ENCODE measurements around the gene GINS3. TPM values are rescaled to one million over a fixed set of nuclear protein-coding genes. Genes with fewer than 3 reads are reported as not detected.
A peak's percentile ranks its signal among the peaks of the same experiment; 100 is the strongest.
"Not testable (repeated sequence)": the region's sequence is repeated elsewhere in the genome, so short reads cannot be mapped to it uniquely, and the experiment has no call there.

The GINS3 gene
- total RNA-seq, 2 experiments from 2014 or later, result 28.5 to 29.3 TPM

DNA sequence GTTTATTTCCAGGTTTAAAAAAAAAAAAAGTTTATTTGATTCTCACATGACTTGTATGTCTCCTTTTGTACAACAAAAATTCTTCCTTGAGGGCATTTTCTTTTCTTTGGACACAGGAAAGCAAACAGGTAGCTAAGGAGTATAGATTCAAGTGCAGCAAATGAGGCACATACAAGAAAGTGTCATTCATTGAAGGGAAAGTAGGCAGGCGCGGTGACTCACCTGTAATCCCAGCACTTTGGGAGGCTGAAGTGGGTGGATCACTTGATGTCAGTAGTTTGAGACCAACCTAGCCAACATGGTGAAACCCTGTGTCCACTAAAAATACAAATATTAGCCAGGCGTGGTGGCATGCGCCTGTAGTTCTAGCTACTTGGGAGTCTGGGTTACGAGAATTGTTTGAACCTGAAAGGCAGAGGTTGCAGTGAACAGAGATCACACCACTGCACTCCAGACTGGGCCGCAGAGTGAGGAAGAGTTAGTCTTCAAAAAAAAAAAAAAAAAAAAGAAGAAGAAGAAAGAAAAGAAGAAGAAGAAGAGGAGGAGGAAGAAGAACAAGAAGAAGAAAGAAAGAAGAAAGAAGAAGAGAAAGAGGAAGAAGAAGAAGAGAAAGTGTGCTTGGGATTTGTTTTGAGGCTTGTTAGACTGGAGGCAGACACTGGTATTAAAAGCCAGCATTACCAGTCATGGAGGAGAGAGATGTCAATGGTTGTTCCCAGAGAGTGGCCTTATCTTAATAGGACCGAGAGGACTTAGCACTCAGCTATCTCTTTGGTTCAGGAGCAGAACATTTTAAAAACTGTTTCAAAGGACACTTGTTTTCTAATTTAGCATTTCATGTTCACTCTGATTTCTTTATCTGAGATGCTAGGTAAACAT, 19.7 kb downstream of the GINS3 start:
- Mint-ChIP-seq H3K27ac (no peak overlapping the region), H3K4me3 (no peak overlapping the region), H3K9me3 (no peaks in the 10 kb centered on the region), H3K4me1 (no peaks in the 10 kb centered on the region), H3K36me3 (no peaks in the 10 kb centered on the region), H3K27me3 (peaks cover under 1% of the 10 kb centered on the region)
- DNase-seq, result no peak

DNA sequence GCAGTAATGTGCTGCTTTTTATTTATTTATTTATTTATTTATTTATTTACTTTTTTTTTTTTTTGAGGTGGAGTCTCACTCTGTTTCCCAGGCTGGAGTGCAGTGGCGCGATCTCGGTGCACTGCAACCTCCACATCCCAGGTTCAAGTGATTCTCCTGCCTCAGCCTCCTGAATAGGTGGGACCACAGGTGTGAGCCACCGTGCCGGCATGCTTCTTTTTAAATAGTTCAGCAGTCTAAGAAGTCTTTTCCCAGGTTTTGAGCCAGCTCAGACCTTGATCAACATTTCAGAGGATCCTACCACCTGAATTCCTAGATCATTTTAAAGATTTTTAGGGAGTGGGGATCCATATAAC, 20.3 kb downstream of the GINS3 start:
- not testable (repeated sequence) for H3K4me3 Mint-ChIP-seq, H3K4me1 Mint-ChIP-seq, H3K27me3 Mint-ChIP-seq, H3K9me3 Mint-ChIP-seq, H3K27ac Mint-ChIP-seq, DNase-seq, H3K36me3 Mint-ChIP-seq

DNA sequence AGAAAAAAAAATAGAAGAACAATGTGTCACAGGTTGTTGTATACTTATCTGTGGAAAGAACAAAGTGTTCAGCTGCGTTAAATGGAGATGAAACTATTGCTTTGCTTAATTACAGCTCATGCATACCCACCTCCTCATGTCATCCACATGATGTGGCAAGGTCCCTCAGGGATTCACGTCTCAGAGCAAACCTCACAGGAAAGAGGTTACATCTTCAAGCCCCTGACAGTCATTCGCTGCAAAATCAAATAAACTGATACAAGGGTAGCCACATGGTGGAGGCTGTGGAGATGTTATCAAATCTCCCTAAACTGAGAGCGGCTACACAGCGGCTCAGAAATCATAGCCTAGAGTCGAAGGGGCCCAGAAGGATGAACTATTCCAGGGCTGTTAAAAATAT, 21.1 kb downstream of the GINS3 start:
- Mint-ChIP-seq H3K27me3 (peaks cover 8% of the 10 kb centered on the region), H3K4me3 (no peak overlapping the region), H3K27ac (no peak overlapping the region), H3K4me1 (peaks cover under 1% of the 10 kb centered on the region), H3K36me3 (no peaks in the 10 kb centered on the region), H3K9me3 (no peaks in the 10 kb centered on the region)
- no peak for DNase-seq

DNA sequence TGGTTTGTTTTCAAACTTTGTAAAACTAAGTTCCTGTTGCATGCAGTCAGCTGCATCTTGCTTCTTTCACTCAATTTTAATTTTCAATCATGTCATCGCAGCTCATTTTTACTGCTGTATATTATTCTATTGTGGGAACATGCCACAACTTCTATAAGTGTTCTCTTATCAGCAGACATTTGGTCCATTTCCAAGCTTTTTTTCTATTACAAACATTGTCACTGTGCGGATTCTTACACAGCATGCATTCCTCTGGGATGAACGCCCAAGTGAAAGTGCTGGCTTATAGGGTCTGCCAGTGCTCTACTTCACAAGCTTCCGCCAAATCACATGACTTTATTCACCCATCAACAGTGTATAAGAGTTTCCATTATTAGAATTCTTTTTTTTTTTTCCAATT, 22.7 kb downstream of the GINS3 start:
- H3K36me3 Mint-ChIP-seq, result no peaks in the 10 kb centered on the region
- DNase-seq, result no peak
- no peak overlapping the region for H3K27ac Mint-ChIP-seq
- H3K4me1 Mint-ChIP-seq, result peaks cover 3% of the 10 kb centered on the region
- H3K9me3 Mint-ChIP-seq, result no peaks in the 10 kb centered on the region
- H3K27me3 Mint-ChIP-seq, result peaks cover 12% of the 10 kb centered on the region
- H3K4me3 Mint-ChIP-seq, result no peak overlapping the region

DNA sequence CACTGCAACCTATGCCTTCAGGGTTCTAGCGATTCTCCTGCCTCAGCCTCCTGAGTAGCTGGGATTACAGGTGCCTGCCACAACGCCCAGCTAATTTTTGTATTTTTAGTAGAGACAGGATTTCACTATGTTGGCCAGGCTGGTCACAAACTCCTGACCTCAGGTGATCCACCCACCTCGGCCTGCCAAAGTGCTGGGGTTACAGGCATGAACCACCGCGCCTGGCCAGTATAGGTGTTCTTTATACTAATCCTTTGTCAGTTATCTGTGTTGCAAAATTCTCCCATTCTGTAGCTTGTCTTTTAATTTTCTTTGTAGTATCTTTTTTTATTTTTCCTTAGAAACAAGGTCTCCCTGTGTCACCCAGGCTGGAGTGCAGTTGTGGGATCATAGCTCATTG, 23.7 kb downstream of the GINS3 start:
- H3K27ac Mint-ChIP-seq, DNase-seq, H3K4me3 Mint-ChIP-seq, H3K9me3 Mint-ChIP-seq, H3K4me1 Mint-ChIP-seq, H3K36me3 Mint-ChIP-seq: not testable (repeated sequence)
- H3K27me3 Mint-ChIP-seq, result peaks cover 12% of the 10 kb centered on the region

DNA sequence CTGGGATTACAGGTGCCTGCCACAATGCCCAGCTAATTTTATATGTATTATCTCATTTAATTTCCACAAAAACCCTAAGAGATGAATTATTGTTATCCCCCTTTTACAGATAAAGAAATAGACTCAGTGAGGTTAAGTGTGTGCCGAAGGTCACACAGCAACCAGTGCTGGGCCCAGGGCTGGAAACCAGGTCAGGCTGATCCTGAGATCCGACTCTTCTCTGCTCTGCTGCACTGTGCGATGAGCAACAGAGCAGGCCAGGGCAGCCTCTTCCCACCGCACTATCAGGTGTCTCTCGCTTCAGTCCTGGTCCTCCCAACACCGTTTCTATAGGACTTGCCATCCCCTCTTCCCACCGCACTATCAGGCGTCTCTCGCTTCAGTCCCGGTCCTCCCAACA, 24.8 kb downstream of the GINS3 start:
- Mint-ChIP-seq H3K27me3 (peaks cover 12% of the 10 kb centered on the region), H3K36me3 (no peaks in the 10 kb centered on the region), H3K4me3 (no peak overlapping the region), H3K27ac (no peak overlapping the region), H3K4me1 (peaks cover 3% of the 10 kb centered on the region), H3K9me3 (no peaks in the 10 kb centered on the region)
- no peak for DNase-seq

DNA sequence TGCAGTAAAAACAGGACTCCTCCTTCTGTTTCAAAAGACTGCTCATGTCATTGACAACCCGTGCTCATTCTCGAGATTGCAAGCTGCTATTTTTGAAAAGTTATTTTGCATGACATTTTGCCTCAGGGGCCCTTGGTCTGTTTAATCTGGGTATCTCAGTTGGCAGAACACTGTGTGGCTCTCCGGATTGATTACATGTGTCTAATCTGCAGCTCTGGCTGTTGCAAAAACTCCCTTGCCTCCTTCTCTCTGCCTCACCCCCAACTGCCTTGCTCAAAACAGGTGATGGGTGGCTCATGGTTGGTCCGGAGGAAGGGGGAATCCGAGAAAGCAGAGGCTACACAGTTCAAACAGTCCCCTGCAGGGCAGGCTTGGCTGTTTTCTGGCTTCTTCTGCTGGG, 25.3 kb downstream of the GINS3 start:
- H3K4me1 Mint-ChIP-seq, result peaks cover 3% of the 10 kb centered on the region
- no peak overlapping the region for H3K4me3 Mint-ChIP-seq
- peaks cover 12% of the 10 kb centered on the region for H3K27me3 Mint-ChIP-seq
- no peak for DNase-seq
- H3K9me3 Mint-ChIP-seq, result no peaks in the 10 kb centered on the region
- no peak overlapping the region for H3K27ac Mint-ChIP-seq
- no peaks in the 10 kb centered on the region for H3K36me3 Mint-ChIP-seq

DNA sequence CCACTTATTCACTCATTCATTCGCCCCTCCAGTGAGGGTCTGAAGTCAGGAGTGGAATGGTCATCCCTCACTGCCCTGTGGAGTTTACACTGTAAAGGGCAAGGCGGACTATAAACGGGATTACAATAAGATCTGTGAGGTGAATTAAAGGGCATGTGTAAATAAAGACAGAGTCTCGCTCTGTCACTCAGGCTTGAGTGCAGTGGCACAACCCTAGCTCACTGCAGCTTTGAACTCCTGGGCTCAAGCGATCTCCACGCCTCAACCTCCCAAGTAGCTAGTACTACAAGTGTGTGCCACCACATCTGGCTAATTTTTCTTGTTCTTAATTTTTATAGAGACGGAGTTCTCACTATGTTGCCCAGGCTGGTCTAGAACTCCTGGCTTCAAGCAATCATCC, 25.8 kb downstream of the GINS3 start:
- H3K36me3 Mint-ChIP-seq, result no peaks in the 10 kb centered on the region
- no peak overlapping the region for H3K27ac Mint-ChIP-seq

DNA sequence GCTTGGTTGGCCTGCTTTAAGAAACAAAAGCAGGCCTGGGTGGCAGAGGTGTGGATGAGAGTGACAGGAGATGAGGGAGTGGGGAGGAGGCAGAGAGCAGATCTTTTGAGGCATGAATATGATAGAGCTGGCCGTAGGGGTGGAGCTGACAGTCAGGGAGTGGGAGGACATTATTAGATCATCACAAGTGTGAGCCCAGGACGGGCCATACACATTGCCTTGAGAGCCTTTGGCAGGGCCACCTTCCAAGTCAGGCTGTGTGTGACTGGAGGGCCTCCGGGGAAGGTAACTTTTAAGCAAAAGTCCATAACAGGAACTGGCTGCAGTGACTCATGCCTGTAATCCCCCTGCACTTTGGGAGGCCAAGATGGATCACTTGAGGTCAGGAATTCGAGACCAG, 26.3 kb downstream of the GINS3 start:
- H3K9me3 Mint-ChIP-seq, result no peaks in the 10 kb centered on the region
- H3K27ac Mint-ChIP-seq, result no peak overlapping the region

More for the DNA sequence above, 25.8 kb downstream of the GINS3 start:
- H3K4me3 Mint-ChIP-seq, result no peak overlapping the region
- H3K9me3 Mint-ChIP-seq, result no peaks in the 10 kb centered on the region
- no peak for DNase-seq
- H3K4me1 Mint-ChIP-seq, result peaks cover 3% of the 10 kb centered on the region
- H3K27me3 Mint-ChIP-seq, result peaks cover 12% of the 10 kb centered on the region

DNA sequence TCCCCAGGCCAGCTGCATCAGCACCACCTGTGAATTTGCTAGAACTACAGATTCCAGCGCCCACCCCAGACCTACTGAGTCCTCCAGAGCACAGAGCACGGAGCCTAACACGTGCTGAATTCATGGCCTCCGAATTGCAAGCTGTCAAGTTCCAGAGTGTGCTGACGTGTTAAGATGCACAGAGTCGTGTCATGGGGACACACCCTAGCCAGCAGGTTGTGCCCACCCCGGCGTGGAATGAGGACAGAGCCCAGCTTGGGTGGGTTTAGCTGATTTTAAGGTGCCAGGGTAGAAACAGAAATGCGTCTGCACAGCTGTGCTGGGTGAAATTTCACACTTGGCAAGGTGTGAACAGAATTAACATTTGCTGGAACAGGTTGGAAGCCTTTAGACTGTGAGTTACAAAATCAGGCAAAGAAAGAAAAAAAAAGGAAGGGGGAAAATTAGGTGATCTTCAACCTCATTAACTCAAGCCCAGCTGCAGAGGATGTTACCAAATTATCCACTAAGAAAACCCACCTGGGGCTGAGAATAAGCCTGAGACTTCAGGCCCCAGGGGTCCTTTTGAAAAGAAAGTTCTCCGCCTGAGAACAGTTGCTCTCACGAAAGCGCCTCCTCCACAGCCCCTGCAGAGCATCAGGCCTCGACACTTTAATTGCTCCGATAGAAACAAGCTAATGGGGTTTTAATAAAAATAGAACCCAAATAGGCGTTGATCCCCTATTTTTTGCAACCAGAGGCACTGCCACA, 27.1 kb downstream of the GINS3 start:
- peaks cover 12% of the 10 kb centered on the region for H3K27me3 Mint-ChIP-seq
- no peak overlapping the region for H3K4me3 Mint-ChIP-seq
- no peak for DNase-seq
- H3K9me3 Mint-ChIP-seq, result no peaks in the 10 kb centered on the region
- peaks cover 3% of the 10 kb centered on the region for H3K4me1 Mint-ChIP-seq
- H3K27ac Mint-ChIP-seq, result no peak overlapping the region
- no peaks in the 10 kb centered on the region for H3K36me3 Mint-ChIP-seq

More for the DNA sequence above, 26.3 kb downstream of the GINS3 start:
- DNase-seq, result no peak
- peaks cover 3% of the 10 kb centered on the region for H3K4me1 Mint-ChIP-seq
- H3K27me3 Mint-ChIP-seq, result peaks cover 12% of the 10 kb centered on the region
- H3K36me3 Mint-ChIP-seq, result no peaks in the 10 kb centered on the region
- H3K4me3 Mint-ChIP-seq, result no peak overlapping the region

DNA sequence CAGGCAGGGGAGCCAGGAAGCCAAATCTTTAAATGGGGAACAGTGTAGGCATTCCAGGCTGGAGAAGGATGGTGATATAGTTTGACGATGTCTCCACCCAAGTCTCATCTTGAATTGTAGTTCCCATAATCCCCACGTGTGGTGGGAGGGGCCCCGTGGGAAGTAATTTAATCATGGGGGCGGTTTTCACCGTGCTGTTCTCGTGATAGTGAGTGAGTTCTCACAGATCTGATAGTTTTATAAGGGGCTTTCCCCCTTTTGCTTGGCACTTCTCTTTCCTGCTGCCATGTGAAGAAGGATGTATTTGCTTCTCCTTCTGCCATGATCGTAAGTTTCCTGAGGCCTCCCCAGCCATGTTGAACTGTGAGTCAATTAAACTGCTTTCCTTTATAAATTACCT, 28.8 kb downstream of the GINS3 start:
- Mint-ChIP-seq H3K9me3 (peaks cover 2% of the 10 kb centered on the region), H3K4me1 (peaks cover 16% of the 10 kb centered on the region), H3K27me3 (peaks cover 12% of the 10 kb centered on the region), H3K27ac (no peak overlapping the region), H3K36me3 (no peaks in the 10 kb centered on the region), H3K4me3 (no peak overlapping the region)
- no peak for DNase-seq

DNA sequence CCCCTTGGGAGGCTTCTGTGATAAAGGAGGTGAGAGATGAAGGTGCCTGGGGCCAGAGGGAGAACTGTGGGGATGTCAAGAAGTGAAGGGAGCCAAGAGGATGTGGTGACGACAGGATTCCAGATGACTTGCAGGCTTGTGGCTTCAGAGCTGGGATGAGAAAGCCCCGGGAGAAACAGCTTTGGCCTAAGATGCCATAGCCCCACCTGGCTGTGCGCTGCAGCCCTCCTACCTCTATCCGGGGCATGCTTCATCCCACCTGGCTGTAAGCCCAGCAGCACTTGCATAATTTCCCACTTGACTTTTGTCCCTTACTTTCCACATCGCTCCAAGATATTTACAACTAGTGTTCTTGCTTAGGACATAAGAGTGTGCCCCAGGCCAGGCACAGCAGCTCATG, 29.3 kb downstream of the GINS3 start:
- no peak for DNase-seq
- no peak overlapping the region for H3K4me3 Mint-ChIP-seq
- H3K36me3 Mint-ChIP-seq, result no peaks in the 10 kb centered on the region
- peaks cover 2% of the 10 kb centered on the region for H3K9me3 Mint-ChIP-seq
- H3K27ac Mint-ChIP-seq, result no peak overlapping the region
- peaks cover 12% of the 10 kb centered on the region for H3K27me3 Mint-ChIP-seq
- peaks cover 18% of the 10 kb centered on the region for H3K4me1 Mint-ChIP-seq

DNA sequence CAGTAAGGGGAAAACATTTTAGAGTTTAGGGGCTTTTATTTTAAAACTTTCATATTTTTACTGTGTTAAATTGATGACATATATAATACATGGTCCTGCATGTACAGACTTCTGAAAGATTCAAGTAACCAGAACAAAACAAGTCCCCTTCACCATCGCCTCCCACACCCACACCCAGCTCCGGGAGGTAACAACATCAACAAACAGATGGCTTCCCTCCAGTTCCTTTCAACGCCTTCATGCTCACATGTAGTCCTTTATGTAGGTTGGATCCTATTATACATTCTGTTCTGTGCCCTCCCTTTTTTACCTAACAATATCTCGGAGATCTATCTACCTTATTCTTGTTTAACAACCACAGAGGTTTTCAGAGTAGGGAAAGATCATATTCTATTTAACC, 30.5 kb downstream of the GINS3 start:
- Mint-ChIP-seq H3K4me1 (peaks cover 22% of the 10 kb centered on the region), H3K9me3 (peaks cover 2% of the 10 kb centered on the region), H3K27me3 (peaks cover 6% of the 10 kb centered on the region), H3K36me3 (no peaks in the 10 kb centered on the region), H3K27ac (no peak overlapping the region), H3K4me3 (no peak overlapping the region)
- no peak for DNase-seq

DNA sequence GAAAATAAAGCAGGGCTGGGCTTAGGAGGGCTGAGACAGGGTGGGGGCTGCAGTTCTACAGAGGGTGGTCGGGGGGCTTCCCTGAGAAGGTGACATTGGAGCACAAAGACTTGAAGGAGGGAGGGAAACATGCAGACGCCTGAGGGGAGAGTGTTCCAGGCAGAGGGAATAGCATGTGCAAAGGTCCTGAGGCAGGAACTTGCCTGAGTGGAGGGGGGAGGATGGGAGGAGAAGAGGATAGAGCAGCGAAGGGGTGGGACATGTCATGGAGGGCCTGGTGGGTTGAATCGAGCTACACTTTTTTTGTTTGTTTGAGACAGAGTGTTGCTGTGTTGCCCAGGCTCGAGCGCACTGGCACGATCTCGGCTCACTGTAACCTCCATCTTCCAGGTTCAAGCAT, 33.0 kb downstream of the GINS3 start:
- Mint-ChIP-seq H3K27ac (no peak overlapping the region), H3K9me3 (peaks cover 2% of the 10 kb centered on the region), H3K4me1 (peaks cover 19% of the 10 kb centered on the region), H3K27me3 (no peaks in the 10 kb centered on the region), H3K4me3 (no peak overlapping the region), H3K36me3 (no peaks in the 10 kb centered on the region)
- DNase-seq, result no peak

DNA sequence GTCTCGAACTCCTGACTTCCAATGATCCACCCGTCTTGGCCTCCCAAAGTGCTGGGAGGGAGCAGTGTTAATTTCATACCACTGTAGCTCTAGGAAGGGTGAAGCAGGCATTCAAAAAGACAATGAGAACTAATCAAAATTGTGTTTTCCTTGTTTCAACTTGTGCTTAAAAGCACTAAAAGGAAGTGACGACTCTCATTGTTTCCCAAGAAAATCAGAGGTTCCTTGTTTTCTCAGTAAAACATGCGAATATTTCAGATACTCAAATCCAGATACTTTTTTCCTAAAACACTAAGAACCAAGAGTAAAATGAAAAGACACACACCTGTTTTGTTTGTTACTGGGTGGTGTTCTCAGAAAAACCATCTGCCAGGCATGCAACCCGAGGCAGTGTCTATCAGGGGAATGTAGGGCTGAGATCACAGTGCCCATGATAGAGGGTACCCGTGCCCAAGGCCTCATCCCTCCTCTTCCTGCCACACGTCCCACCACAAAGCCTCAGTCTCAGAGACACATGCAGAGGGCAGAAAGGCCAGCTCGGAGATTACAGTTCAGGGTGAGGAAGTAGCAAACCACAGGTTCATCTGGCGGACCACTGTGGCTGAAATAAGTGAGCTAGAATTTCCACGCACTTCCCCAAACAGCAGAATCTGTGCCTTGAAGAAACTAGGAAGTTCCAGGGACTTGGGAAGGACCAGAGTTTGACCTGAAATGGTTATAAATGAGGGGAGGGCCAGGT, 33.7 kb downstream of the GINS3 start:
- no peak overlapping the region for H3K27ac Mint-ChIP-seq
- DNase-seq, result peak; percentile 50
- H3K4me3 Mint-ChIP-seq, result no peak overlapping the region
- H3K36me3 Mint-ChIP-seq, result no peaks in the 10 kb centered on the region
- peaks cover 2% of the 10 kb centered on the region for H3K9me3 Mint-ChIP-seq
- no peaks in the 10 kb centered on the region for H3K27me3 Mint-ChIP-seq
- peaks cover 19% of the 10 kb centered on the region for H3K4me1 Mint-ChIP-seq

Measured in activated naive CD8-positive, alpha-beta T cell treated with anti-CD3 and anti-CD28 coated beads for 36 hours (primary cell).